Mesenchymal stem cell (in vitro differentiated cells and primary cell): ENCODE measurements around the gene JSRP1.

Experiments used
- DNase-seq: peaks from one replicate; pipeline ENCODE4 v3.0.0-alpha.2; 2013
- H2AFZ ChIP-seq: one replicate; pipeline ENCODE4 v1.6.1; 2013; ENCODE audit warnings: low read depth, mild to moderate bottlenecking, control low read depth, inconsistent platforms, low read length, moderate library complexity
- H2AK5ac ChIP-seq: 2 replicates; pipeline ENCODE4 v1.6.1; 2013; ENCODE audit warnings: low read length, moderate library complexity, mild to moderate bottlenecking, inconsistent platforms; ENCODE audit not compliant: severe bottlenecking
- H2BK120ac ChIP-seq: one replicate; pipeline ENCODE4 v1.6.1; 2013; ENCODE audit warnings: low read depth, mild to moderate bottlenecking, inconsistent platforms, low read length, moderate library complexity
- H2BK12ac ChIP-seq, 2 experiments: one replicate each; pipeline ENCODE4 v1.6.1; 2013; ENCODE audit warnings: inconsistent platforms in 2 of 2, low read length in 2 of 2, mild to moderate bottlenecking in 2 of 2, moderate library complexity in 2 of 2, control low read depth in 1 of 2
- H2BK15ac ChIP-seq: one replicate; pipeline ENCODE4 v1.6.1; 2013; ENCODE audit warnings: mild to moderate bottlenecking, low read depth, inconsistent platforms; ENCODE audit not compliant: poor library complexity, severe bottlenecking
- H2BK5ac ChIP-seq: 2 replicates; pipeline ENCODE4 v1.6.1; 2013; ENCODE audit warnings: low read depth, mild to moderate bottlenecking, low read length, control low read depth, inconsistent platforms; ENCODE audit not compliant: poor library complexity, severe bottlenecking
- H3K14ac ChIP-seq, 2 experiments: one replicate each; pipeline ENCODE4 v1.6.1; 2013; ENCODE audit warnings: inconsistent platforms in 2 of 2, low read length in 2 of 2, control low read depth in 1 of 2, mild to moderate bottlenecking in 1 of 2, moderate library complexity in 1 of 2
- H3K18ac ChIP-seq, 2 experiments: one replicate each; pipeline ENCODE4 v1.6.1; 2013; ENCODE audit warnings: inconsistent platforms in 2 of 2, low read length in 2 of 2, control low read depth in 1 of 2, low read depth in 1 of 2, mild to moderate bottlenecking in 1 of 2
- H3K23ac ChIP-seq, 2 experiments: one replicate each; pipeline ENCODE4 v1.6.1; 2013; ENCODE audit warnings: inconsistent platforms in 2 of 2, low read length in 2 of 2, mild to moderate bottlenecking in 2 of 2, moderate library complexity in 2 of 2, control low read depth in 1 of 2
- H3K27ac ChIP-seq: 2 replicates; pipeline ENCODE4 v1.5.1; 2013; ENCODE audit warnings: mild to moderate bottlenecking, moderate library complexity, low read length, control low read depth, inconsistent platforms; ENCODE audit not compliant: poor library complexity, severe bottlenecking
- H3K27me3 ChIP-seq, 2 experiments: 2 replicates each; pipeline versions ENCODE4 v1.6.1 to v1.7.0; 2013; ENCODE audit warnings: low read length in 2 of 2, mild to moderate bottlenecking in 2 of 2, moderate library complexity in 2 of 2, control low read depth in 1 of 2, inconsistent platforms in 1 of 2; ENCODE audit not compliant: control insufficient read depth in 1 of 2, insufficient read depth in 1 of 2
- H3K36me3 ChIP-seq, 2 experiments: 2 replicates each; pipeline versions ENCODE4 v1.6.1 to v1.7.0; 2013; ENCODE audit warnings: low read length in 2 of 2, control low read depth in 1 of 2, inconsistent platforms in 1 of 2, low read depth in 1 of 2, mild to moderate bottlenecking in 1 of 2; ENCODE audit not compliant: insufficient read depth in 2 of 2, control insufficient read depth in 1 of 2
- H3K4ac ChIP-seq, 2 experiments: one replicate each; pipeline ENCODE4 v1.6.1; 2013; ENCODE audit warnings: inconsistent platforms in 2 of 2, low read length in 2 of 2, mild to moderate bottlenecking in 2 of 2, moderate library complexity in 2 of 2, control low read depth in 1 of 2, low read depth in 1 of 2
- H3K4me1 ChIP-seq: 2 replicates; pipeline ENCODE4 v1.6.1; 2013; ENCODE audit warnings: low read depth, low read length, control low read depth; ENCODE audit not compliant: control insufficient read depth, insufficient read depth
- H3K4me2 ChIP-seq: 2 replicates; pipeline ENCODE4 v1.6.1; 2013; ENCODE audit warnings: low read length, mild to moderate bottlenecking, inconsistent platforms; ENCODE audit not compliant: poor library complexity, severe bottlenecking
- H3K4me3 ChIP-seq, 2 experiments: 2 replicates each; pipeline versions ENCODE4 v1.5.1 to v1.7.0; 2013; ENCODE audit warnings: low read length in 2 of 2, mild to moderate bottlenecking in 2 of 2, control low read depth in 1 of 2, low read depth in 1 of 2; ENCODE audit not compliant: insufficient read depth in 1 of 2
- H3K79me1 ChIP-seq: replicated peaks from 2 replicates; pipeline ENCODE4 v1.6.1; 2013; ENCODE audit warnings: mild to moderate bottlenecking, control low read depth, low read length, inconsistent platforms; ENCODE audit not compliant: poor library complexity, severe bottlenecking
- H3K9ac ChIP-seq: 2 replicates; pipeline ENCODE4 v1.7.0; 2013; ENCODE audit warnings: mild to moderate bottlenecking, low read length, moderate library complexity
- H3K9me3 ChIP-seq: 2 replicates; pipeline ENCODE4 v1.7.0; 2013; ENCODE audit warnings: mild to moderate bottlenecking, low read length; ENCODE audit not compliant: control insufficient read depth
- H4K8ac ChIP-seq: one replicate; pipeline ENCODE4 v1.6.1; 2013; ENCODE audit warnings: inconsistent platforms, mild to moderate bottlenecking, low read length, moderate library complexity
- H4K91ac ChIP-seq: one replicate; pipeline ENCODE4 v1.6.1; 2013; ENCODE audit warnings: mild to moderate bottlenecking, low read length, inconsistent platforms
- WGBS: methylation state at CpG from one replicate; pipeline ENCODE4 v1.1.7; 2013; ENCODE audit warnings: mixed read lengths; 5-methylcytosine and 5-hydroxymethylcytosine counted together

The JSRP1 gene

DNA sequence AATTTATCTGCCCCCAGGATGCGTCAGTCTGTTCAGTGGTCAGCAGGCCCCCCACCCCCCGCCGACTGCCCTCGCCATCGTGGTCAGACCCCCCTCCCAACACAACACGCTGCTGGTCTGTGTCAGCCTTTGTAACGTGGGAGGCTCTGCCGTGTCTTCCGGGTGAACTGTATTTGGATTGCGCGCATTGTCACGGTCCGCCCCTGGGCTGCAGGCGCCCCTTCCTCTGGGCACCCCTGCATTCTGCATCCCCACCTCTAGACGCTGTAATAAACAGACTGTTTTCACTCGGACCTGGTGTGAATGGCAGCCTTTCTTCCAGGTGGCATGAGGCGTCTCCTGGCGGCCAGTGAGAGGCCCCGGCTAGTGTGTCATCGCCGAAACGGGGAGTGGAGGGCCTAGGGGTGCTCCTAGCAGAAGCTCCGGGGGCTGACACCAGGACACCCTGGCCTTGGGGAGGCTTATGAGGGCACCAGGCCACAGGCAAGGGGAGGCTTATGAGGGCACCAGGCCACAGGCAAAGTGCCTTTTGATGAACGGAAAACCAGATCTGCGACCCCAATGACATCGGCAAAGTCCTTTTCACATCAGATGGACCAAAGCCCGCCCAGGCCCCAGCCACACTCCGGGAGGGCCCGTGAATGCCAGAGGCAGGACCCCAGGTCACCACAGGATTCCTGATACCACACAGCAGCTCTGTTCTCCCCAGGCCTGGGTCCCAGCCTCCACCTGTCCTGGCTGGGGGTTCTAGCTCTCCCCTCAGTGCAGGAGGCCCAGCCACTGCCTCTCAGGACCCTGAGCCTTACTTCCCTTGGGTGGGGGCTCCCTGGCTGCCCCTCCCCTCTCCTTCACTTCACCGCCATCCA lies 23.7 kb downstream of the JSRP1 start:
- Histone ChIP-seq H2BK15ac (no peak overlapping the region), H3K14ac (no peak overlapping the region), H3K9ac (no peak overlapping the region), H2AK5ac (no peak overlapping the region), H2BK120ac (no peak overlapping the region), H3K27me3 (no peaks in the 10 kb centered on the region), H3K27ac (no peak overlapping the region), H3K4me2 (no peak overlapping the region), H3K79me1 (peaks cover 12% of the 10 kb centered on the region), H2BK5ac (no peak overlapping the region), H2BK12ac (no peak overlapping the region), H3K4ac (no peak overlapping the region), H3K36me3 (peaks cover 61 to 73% of the 10 kb centered on the region in 2 experiments), H3K4me3 (no peak overlapping the region), H3K4me1 (peaks cover 31% of the 10 kb centered on the region), H4K91ac (no peak overlapping the region), H3K9me3 (no peaks in the 10 kb centered on the region), H4K8ac (no peak overlapping the region), H2AFZ (no peak overlapping the region), H3K18ac (no peak overlapping the region), H3K23ac (no peak overlapping the region)
- no peak for DNase-seq
- 92% methylated on average over 30 of the region's 30 CpGs for WGBS

DNA sequence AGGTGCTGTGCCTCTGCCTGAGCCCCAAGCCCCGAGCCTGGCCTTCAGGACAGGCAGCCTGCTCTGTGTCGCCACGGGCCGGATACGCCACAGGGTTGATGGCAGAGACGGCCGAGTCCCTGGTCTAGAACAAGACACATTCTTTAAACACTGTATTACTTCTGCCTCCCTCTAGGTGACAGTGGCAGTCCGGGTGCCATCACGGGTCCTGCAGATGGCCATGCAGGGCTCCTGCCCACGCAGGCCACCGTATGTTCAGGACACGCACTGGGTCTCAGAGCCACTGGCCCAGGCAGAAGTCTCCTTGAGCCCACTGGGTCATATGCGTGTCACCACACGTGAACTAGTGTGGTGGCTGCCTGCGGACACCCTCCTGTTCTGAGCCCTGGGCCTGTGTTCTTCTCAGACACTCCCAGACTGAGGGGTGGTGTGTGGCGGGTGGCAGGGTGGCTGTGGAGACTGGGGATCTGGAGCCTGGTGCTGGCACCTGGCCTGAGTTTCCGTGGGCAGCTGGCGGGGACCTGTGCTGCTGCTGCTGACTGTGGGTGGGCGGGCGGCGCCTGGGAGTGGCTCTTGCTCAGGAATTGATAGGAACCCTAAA lies 24.5 kb downstream of the JSRP1 start:
- no peaks in the 10 kb centered on the region for H3K27me3 ChIP-seq
- H3K27ac ChIP-seq = no peak overlapping the region
- peaks cover 63 to 78% of the 10 kb centered on the region in 2 experiments for H3K36me3 ChIP-seq
- H3K4me3 ChIP-seq = no peak overlapping the region
- no peak overlapping the region for H2BK120ac ChIP-seq
- peaks cover 28% of the 10 kb centered on the region for H3K4me1 ChIP-seq
- H3K23ac ChIP-seq = no peak overlapping the region
- no peak overlapping the region for H4K8ac ChIP-seq
- no peaks in the 10 kb centered on the region for H3K9me3 ChIP-seq
- H3K14ac ChIP-seq = no peak overlapping the region
- no peak overlapping the region for H3K4me2 ChIP-seq
- H2BK5ac ChIP-seq = no peak overlapping the region
- H2BK15ac ChIP-seq = no peak overlapping the region
- no peak overlapping the region for H4K91ac ChIP-seq
- H3K9ac ChIP-seq = no peak overlapping the region
- no peak for DNase-seq
- no peak overlapping the region for H3K4ac ChIP-seq
- H3K79me1 ChIP-seq = peaks cover 14% of the 10 kb centered on the region
- peak overlapping the region in 1 of 2 experiments; percentile 61 for H2BK12ac ChIP-seq
- no peak overlapping the region for H2AFZ ChIP-seq
- H3K18ac ChIP-seq = no peak overlapping the region
- no peak overlapping the region for H2AK5ac ChIP-seq
- 92% methylated on average over 21 of the region's 21 CpGs for WGBS

DNA sequence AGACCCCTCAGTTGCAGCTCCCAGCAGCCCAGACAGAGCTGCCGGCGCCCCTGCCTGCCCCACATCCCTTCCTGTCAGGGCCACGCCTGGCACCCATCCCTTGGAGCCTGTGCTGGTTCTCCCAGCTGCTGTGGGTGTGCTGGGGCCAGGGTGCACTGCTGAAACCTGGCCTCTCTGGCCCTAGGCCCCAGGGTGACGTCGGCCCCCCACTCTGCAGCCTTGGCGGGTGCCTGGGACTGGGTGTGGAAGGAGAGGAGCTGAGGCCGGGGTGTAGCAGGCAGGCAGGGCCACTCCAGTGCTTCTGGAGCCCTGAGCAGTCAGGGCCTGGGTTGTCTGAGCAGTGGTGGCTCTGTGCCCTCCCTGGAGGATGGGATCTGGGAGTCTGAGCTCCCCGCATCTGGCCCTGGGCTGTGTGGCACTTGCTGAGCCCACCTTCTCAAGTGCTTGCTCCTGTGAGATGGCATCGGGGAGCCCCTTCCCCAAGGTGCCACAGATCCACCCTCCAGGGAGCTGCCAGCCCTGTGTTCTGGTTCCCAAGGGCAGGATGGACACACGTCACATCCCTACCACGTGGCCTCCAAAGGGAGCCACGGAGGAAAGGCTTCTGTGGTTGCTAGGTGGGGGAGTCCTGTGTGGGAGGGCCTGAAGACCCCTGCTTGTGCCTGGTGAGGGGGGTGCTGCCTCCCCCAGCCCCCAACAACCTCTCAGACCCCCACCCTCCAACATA lies 25.2 kb downstream of the JSRP1 start:
- Histone ChIP-seq H3K23ac (no peak overlapping the region), H3K9me3 (no peaks in the 10 kb centered on the region), H2BK120ac (no peak overlapping the region), H2BK12ac (no peak overlapping the region), H4K91ac (no peak overlapping the region), H3K4me3 (no peak overlapping the region), H3K27me3 (no peaks in the 10 kb centered on the region), H2AFZ (no peak overlapping the region), H3K14ac (peak overlapping the region in 1 of 2 experiments; percentile 56), H3K27ac (no peak overlapping the region), H4K8ac (no peak overlapping the region), H3K18ac (peak overlapping the region in 1 of 2 experiments; percentile 25), H3K4ac (no peak overlapping the region), H2BK15ac (no peak overlapping the region), H3K4me1 (peaks cover 28% of the 10 kb centered on the region), H2AK5ac (no peak overlapping the region), H3K9ac (peak overlapping the region; percentile 41), H3K4me2 (no peak overlapping the region), H2BK5ac (no peak overlapping the region), H3K36me3 (peaks cover 70 to 86% of the 10 kb centered on the region in 2 experiments), H3K79me1 (peaks cover 18% of the 10 kb centered on the region)
- WGBS = 92% methylated on average over 9 of the region's 12 CpGs
- no peak for DNase-seq

DNA sequence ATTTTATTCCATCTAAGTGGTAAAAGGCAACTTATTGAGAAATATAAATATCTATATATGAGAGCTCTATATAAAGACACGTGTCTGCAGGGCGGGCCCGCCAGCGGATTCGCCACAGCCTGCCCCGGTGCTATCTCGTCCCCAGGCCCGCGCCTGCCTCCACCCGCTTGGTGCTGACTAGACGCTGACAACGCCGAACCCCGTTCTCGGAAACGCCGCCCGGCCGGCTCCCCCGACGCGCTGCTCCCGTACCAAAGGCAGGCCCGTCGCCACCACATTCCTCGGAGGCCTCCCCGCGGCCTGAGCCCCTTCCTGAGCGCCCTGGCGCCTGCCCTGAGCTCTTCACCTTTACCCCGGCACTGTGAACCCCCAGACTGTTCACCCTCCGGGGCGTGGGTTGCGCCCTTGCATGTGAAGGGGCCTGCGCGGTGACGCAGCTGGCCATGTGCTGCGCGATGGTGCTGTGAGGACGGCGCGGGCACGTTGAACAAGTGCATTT lies 26.1 kb downstream of the JSRP1 start:
- WGBS = 97% methylated on average over 43 of the region's 43 CpGs
- H3K27ac ChIP-seq = no peak overlapping the region
- peaks cover 20% of the 10 kb centered on the region for H3K79me1 ChIP-seq
- no peak overlapping the region for H3K14ac ChIP-seq
- H2BK15ac ChIP-seq = peak overlapping the region; percentile 12
- H4K91ac ChIP-seq = no peak overlapping the region
- no peaks in the 10 kb centered on the region for H3K9me3 ChIP-seq
- no peak for DNase-seq
- H3K27me3 ChIP-seq = no peaks in the 10 kb centered on the region
- no peak overlapping the region for H2AFZ ChIP-seq
- no peak overlapping the region for H2BK120ac ChIP-seq
- H3K4me3 ChIP-seq = no peak overlapping the region
- H3K18ac ChIP-seq = no peak overlapping the region
- no peak overlapping the region for H2BK12ac ChIP-seq
- H4K8ac ChIP-seq = peak overlapping the region; percentile 16
- H3K4ac ChIP-seq = no peak overlapping the region
- H2AK5ac ChIP-seq = no peak overlapping the region
- H3K23ac ChIP-seq = no peak overlapping the region
- H3K4me2 ChIP-seq = no peak overlapping the region
- H3K36me3 ChIP-seq = peaks cover 79 to 95% of the 10 kb centered on the region in 2 experiments
- peaks cover 30% of the 10 kb centered on the region for H3K4me1 ChIP-seq
- no peak overlapping the region for H3K9ac ChIP-seq
- no peak overlapping the region for H2BK5ac ChIP-seq
